HG03558 (cell line): ENCODE measurements around the gene NEGR1.

ENCODE experiments used
- ATAC-seq: cut with Tn5 transposase; IDR thresholded peaks from one replicate; pipeline ENCODE4 v1.9.1; 2021; ENCODE audit warnings: moderate number of reproducible peaks; ENCODE audit not compliant: unreplicated experiment; ENCODE audit errors: extremely low read depth

Gene NEGR1

GRCh38 chr1:71804140-71804539, 478.2 kb downstream of the NEGR1 start:
- ATAC-seq = no peak

GRCh38 chr1:71796006-71796405, 486.3 kb downstream of the NEGR1 start:
- no peak for ATAC-seq

GRCh38 chr1:71792264-71792663, 490.1 kb downstream of the NEGR1 start:
- ATAC-seq = no peak

DNA sequence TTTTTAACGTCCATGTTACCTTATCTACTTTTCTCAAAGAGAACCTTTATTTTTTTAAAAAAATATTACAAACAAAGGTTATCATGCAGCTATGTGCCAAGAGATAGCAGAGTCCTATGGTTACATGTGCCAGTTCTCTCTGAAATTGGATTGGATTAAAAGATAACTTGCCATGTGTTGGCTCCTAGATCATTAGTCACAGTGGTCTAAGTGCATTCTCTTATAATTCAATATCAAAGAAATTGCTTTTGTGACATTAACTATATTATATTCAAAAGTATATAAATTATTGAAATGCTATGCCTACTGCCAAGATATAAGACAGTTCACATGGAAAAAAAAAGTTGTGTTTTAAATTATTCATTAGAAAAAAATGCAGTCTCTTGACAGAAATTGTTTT, 494.2 kb downstream of the NEGR1 start:
- ATAC-seq = no peak

- no peak for ATAC-seq
These were observed 494.6 kb downstream of the NEGR1 start for GRCh38 chr1:71787699-71788098.

DNA sequence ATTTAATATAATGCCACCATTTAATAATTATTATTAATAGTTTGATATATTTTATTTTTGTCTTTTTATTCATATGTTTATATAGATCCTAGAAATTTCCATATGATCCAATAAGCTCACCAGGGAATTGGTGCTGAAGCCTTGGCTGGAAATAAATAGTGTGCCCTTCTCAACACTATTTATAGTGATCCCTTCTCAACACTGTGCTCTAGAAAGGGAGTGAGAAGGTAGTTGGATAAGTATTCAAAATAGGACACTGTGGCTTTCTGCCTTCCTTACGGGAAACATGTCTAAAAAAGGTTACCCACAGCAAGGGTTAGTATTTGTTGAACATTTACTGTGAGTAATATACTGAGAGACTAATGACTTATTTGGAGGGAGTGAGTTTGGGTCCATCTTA, 496.1 kb downstream of the NEGR1 start:
- no peak for ATAC-seq

DNA sequence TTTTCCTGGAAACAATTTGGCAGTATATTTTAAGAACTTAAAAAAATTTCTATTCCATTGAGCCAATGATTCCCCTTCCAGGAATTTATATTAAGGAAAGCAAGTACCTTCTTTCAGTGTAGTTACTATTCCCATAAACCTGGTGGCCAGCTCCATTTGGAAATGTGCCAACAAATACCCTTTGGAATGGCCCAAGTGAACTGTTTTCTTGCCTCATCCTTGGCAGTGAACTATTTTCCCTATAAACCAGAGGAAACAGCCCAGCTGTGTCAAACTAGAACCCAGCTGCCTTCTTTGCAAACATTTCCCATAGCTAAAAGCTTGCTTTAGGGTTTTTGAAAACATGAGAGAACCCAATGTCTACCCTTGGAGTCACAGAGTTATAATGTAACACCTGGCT, 496.9 kb downstream of the NEGR1 start:
- ATAC-seq = no peak

DNA sequence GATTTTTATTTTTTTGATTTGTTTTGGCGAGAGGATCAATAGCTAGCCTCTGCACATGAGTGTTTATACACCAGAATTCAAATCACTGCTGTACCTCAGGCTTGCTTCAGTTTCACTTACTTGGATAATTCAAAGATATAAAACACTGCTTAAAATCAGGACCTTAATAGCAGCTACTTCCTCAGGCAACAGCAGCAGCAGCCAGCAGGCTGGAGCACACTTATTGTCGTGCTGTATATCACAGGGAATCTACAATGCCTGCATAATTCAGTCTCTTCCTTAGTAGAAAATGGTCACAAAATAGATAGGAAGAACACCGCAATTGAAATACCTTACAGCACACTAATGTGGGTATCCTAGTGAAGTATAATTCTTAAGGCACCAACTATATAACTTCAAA, 497.3 kb downstream of the NEGR1 start:
- no peak for ATAC-seq

DNA sequence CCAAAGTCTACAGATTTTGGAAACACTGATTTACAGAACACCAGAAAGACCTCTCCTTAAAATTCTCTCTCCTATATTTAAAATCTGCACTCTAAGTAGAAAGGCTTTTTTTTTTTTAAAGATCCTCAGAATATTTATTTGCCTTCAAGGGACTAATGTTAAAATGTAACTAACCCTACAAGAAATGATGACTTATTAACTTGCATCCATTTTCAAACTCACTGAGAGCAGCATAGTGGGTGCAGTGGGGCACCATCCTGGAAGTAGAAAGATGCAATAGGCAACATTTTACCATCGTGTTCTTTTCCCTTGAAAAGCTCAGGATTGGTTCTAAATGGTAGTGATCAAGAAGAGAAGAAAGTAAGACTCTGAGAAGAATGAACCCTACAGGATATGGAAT, 498.1 kb downstream of the NEGR1 start:
- ATAC-seq = no peak

DNA sequence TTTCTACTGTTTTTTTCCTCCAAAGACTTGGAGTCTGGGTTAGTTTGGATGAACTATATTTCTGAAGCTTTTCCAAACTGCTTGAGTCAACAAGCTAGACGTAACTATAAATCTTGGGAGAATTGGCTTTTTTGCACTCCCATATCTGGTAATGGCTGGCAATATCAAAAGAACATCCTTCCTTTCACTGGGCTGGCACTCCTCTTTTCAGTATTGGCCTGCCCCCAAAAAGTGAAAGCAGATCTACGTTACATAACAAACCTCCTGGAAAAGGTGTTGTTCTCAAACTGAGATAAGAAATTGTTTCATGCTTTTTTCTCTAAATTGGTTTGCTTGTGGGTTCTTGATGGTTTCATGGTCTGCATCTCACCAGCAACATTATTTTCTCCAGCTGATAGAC, 499.3 kb downstream of the NEGR1 start:
- no peak for ATAC-seq

GRCh38 chr1:71781450-71781849, 500.9 kb downstream of the NEGR1 start:
- ATAC-seq = no peak

DNA sequence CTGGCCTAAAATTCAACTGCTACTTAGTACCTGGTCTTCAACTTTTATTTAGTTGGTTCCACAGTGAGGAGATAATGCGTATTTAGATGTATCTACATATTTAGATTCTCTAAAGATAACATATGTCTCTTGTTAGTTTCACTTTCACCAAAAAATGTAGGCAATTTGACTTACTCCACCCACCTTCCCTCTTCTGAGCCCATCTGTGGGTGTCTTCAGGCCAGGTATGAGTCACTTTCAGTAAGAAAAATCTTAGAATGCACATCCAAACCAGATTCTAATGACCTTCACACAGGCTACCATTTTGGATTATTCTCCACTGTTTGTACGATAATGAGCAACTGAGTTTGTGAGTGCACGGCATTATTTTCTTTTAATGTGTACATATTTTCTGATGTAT, 501.7 kb downstream of the NEGR1 start:
- ATAC-seq = no peak

GRCh38 chr1:71778940-71779339, 503.4 kb downstream of the NEGR1 start:
- no peak for ATAC-seq

GRCh38 chr1:71777094-71777493, 505.2 kb downstream of the NEGR1 start:
- ATAC-seq = no peak

DNA sequence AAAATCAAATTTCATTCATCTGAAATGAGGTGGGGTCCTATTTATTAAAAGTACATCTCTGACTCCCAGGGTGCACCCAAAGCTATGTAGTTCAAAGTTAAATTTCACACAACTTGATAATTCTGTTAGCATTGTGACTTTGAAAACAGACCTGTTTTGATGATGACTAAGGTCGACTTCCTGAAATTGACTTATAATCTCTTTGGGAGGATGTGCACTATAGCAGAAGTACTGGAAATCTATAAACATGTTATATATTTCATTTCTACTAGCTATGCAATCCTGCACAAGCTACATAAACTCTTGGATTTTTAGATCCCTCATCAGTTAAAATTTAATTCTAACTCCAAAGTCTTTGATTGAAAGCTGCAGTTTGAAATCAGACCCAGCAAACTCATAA, 507.6 kb downstream of the NEGR1 start:
- ATAC-seq = no peak

DNA sequence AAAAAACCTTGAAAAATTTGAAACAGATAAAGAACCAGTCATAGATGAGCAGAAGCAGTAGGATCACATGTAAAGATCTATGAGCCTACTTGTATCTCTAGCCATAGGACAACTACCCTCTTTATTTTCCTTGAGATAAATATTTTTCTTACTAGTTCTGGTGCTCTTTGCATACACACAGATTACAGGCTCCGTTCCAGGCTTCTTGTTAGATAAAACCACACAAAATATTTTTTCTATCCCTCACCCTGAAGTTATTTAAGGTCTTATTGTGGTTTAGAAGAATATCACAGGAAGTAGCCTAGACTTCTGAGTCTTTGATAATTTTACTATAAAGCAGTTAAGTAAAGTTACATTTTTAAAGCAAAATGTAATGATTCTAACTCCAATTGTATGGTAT, 512.2 kb downstream of the NEGR1 start:
- no peak for ATAC-seq

GRCh38 chr1:71766748-71767147, 515.6 kb downstream of the NEGR1 start:
- ATAC-seq = no peak

- no peak for ATAC-seq
These were observed 519.7 kb downstream of the NEGR1 start for GRCh38 chr1:71762514-71763255.

DNA sequence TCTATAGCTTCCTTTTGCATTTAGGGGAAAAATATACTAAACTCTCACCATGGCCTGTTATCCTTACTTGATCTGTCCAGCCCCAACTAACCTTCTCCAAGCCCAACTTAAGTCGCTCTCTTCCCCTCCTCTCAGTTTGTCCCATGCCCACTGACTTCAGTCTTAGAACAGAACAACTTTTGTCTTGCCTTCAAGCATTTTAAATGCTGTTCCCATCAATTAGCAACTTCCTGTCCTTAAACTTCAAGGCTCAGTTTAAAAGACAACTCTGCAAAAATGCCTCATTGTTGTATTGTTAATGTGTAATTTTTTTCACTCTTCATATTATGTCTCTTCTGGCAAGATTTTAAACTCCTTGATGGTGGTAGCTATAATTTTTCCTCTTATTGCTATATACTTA, 526.9 kb downstream of the NEGR1 start:
- no peak for ATAC-seq

- ATAC-seq = no peak
These were observed 528.6 kb downstream of the NEGR1 start for GRCh38 chr1:71753746-71754145.

DNA sequence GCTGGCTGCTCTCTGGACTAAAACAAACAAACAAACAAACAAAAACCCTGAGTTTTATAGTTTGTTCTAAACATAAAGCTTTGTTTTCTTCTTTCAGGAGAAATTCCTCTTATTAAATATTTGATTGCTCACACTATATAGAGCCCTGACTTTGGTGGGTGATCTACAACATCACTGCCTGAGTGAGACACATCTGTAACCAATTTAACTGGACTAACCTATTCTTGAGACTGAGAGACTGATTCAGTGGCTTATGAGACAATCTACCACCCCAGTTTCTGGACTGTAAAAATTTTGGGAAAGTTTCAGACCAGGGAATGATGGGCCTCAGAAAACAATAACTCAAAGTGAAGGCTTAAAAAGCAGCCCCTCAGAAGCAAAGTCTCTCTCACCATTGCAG, 537.0 kb downstream of the NEGR1 start:
- no peak for ATAC-seq

DNA sequence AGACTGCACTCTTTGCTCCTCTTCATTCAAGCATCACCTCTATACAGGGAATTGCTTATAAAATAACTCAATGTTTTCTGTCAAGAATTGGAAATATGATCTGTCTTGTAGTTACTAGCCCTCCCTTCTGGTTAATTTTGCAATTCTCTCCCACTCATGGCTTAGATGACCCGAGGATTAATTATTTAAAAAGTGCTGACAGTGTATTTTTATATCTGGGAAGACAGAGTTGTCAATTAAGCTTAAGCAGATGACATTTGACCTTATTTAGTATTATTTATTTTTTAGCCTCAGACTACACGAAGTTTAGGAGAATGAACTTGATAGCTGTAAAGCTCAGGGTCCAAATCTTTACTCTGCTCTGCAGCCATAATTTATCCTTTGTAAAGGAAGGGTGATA, 538.5 kb downstream of the NEGR1 start:
- ATAC-seq = no peak

DNA sequence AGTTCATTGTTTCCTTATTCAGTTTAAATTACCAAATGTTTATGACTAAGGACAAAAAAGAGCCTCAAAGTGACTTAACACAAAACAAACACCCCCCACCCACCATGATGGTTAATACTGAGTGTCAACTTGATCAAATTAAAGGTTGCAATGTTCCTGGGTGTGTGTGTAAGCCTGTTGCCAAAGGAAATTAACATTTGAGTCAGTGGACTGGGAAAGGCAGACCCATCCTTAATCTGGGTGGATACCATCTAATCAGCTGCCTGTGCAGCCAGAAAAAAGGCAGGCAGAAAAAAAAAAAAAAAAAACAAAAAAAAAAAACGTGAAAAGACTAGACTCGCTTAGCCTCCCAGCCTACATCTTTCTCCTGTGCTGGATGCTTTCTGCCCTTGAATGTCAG, 543.4 kb downstream of the NEGR1 start:
- ATAC-seq = no peak
